ENCODE measurements around the gene TBL1X. TPM values are rescaled to one million over a fixed set of nuclear protein-coding genes. Genes with fewer than 3 reads are reported as not detected.
A peak's percentile ranks its signal among the peaks of the same experiment; 100 is the strongest.

Gene TBL1X
- total and polyA plus RNA-seq, 2 of the 4 experiments (the other 2 are of a cell fraction) = 16.2 to 20.8 TPM

DNA sequence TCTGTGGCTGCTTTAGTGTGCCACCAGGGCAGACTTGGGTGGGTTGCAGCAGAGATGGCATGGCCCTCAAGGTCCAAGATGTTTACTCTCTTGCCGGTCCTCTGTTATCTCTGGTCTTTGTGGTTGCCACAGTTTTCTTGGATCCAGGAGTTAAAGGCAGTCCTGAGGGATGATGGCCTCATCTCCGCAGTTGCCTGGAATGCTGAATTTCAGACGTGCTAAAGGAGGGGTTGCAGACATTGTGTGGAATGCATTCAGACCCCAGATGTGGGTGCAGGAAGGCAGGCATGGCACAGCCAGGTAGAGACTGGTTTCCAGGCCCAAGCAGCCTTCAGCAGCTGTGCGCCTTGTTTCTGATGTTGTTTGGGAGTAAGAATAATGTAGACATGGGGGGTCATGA lies 64.4 kb downstream of the TBL1X start:
- Histone ChIP-seq H2BK5ac (ENCODE audit: low read depth, low read length, poor library complexity, severe bottlenecking) (no peak overlapping the region), H3K9me3 (ENCODE audit: control insufficient read depth, insufficient read depth, low read length) (no peaks in the 10 kb centered on the region; the same call in 1 of the 2 replicates), H2AK9ac (replicated peaks; ENCODE audit: low read depth, low read length, poor library complexity) (no peak overlapping the region), H3K9me1 (ENCODE audit: insufficient read depth, low read length) (peaks cover 8% of the 10 kb centered on the region; the same call in 1 of the 2 replicates), H4K8ac (ENCODE audit: low read depth in 2 of 2, low read length in 2 of 2) (no peak overlapping the region), H2AK5ac (ENCODE audit: low read depth, low read length) (0 out of 2 replicates have a peak overlapping the region, but pooled peaks have one; percentile 15), H2AFZ (replicated peaks; ENCODE audit: low read length, poor library complexity) (no peak overlapping the region), H3K27me3 (ENCODE audit: control insufficient read depth, insufficient read depth, low read length) (no peaks in the 10 kb centered on the region), H4K20me1 (ENCODE audit: insufficient read depth, low read length) (peaks cover 32% of the 10 kb centered on the region), H3K14ac (replicated peaks; ENCODE audit: low read depth, low read length) (0 out of 2 replicates have a peak overlapping the region, but pooled peaks have one; percentile 15), H3K4me2 (ENCODE audit: low read depth, low read length) (no peak overlapping the region), H3K4ac (ENCODE audit: low read depth, low read length) (0 out of 2 replicates have a peak overlapping the region, but pooled peaks have one; percentile 13), H3K18ac (ENCODE audit: low read depth, low read length) (no peak overlapping the region), H2BK15ac (ENCODE audit: low read depth, low read length) (no peak overlapping the region), H4K5ac (ENCODE audit: low read depth, low read length) (no peak overlapping the region), H3K23ac (ENCODE audit: low read depth, low read length) (no peak overlapping the region), H2BK120ac (ENCODE audit: low read depth, low read length) (no peak overlapping the region), H3K56ac (ENCODE audit: extremely low read depth, insufficient read depth, low read length) (no peak overlapping the region), H3K4me3 (ENCODE audit: insufficient read depth, low read depth, low read length) (no peak overlapping the region), H3K27ac (ENCODE audit: insufficient read depth, low read length) (no peak overlapping the region; the same call in 1 of the 2 replicates), H3K9ac (ENCODE audit: low read depth, low read length) (no peak overlapping the region), H3K79me1 (ENCODE audit: low read depth in 1 of 2, low read length in 2 of 2) (peaks cover 19 to 69% of the 10 kb centered on the region in 2 experiments), H4K91ac (ENCODE audit: insufficient read depth, low read depth, low read length) (no peak overlapping the region), H3K36me3 (ENCODE audit: control insufficient read depth, insufficient read depth, low read length) (no peaks in the 10 kb centered on the region), H2BK20ac (ENCODE audit: low read depth, low read length) (no peak overlapping the region), H3K4me1 (ENCODE audit: control insufficient read depth, insufficient read depth, low read length) (peaks cover 24% of the 10 kb centered on the region)
- ATAC-seq (ENCODE audit: low read depth) = no peak
- 45% methylated on average over 3 of the region's 4 CpGs; no CpG with 5 or more reads in 1 of the 2 experiments for WGBS, 2 experiments (ENCODE audit: extremely low coverage in 2 of 2, insufficient read length in 1 of 2)
- BruUV-seq (replicated peaks) = no TSS peak
- in situ Hi-C loops (cut with MboI; ENCODE audit: low sequenced_read_pairs) (no loop called here), dilution Hi-C loops (cut with HindIII; ENCODE audit: low sequenced_read_pairs, unreplicated experiment) (no loop called here), intact Hi-C loops (cut with micrococcal nuclease) (no loop called here)
- ChIA-PET POLR2A (ENCODE audit: unreplicated experiment) (no interaction called here), CTCF (no interaction called here)
- DNase-seq = no peak
- no peak for TF ChIP-seq USF2 (IDR thresholded peaks at IDR 0.05; ENCODE audit: low read depth, low read length)
- TF ChIP-seq FOS (IDR thresholded peaks at IDR 0.05; ENCODE audit: low read depth, low read length) = no peak
- TF ChIP-seq RFX5 (IDR thresholded peaks at IDR 0.05; ENCODE audit: low read depth, low read length) = no peak
- TF ChIP-seq MXI1 (IDR thresholded peaks at IDR 0.05; ENCODE audit: borderline replicate concordance, low read depth, low read length) = no peak
- no peak for TF ChIP-seq CTCF (conservative IDR thresholded peaks at IDR 0.05; ENCODE audit: low read depth, low read length)
- TF ChIP-seq SMC3 (IDR thresholded peaks at IDR 0.05; ENCODE audit: low read depth, low read length) = no peak
- TF ChIP-seq CEBPB (IDR thresholded peaks at IDR 0.05; ENCODE audit: low read depth, low read length) = no peak
- TF ChIP-seq MAFK (IDR thresholded peaks at IDR 0.05; ENCODE audit: low read depth, low read length) = no peak
- no peak for TF ChIP-seq RAD21 (IDR thresholded peaks at IDR 0.05; ENCODE audit: low read length)
- no peak for TF ChIP-seq NFE2L2 (IDR thresholded peaks at IDR 0.05; ENCODE audit: low read depth, low read length)
- no peak for TF ChIP-seq POLR2A (IDR thresholded peaks at IDR 0.05; ENCODE audit: low read depth, low read length)
- no peak for TF ChIP-seq CHD1 (IDR thresholded peaks at IDR 0.05; ENCODE audit: low read depth, low read length)
- TF ChIP-seq MAZ (IDR thresholded peaks at IDR 0.05; ENCODE audit: borderline replicate concordance, low read depth, low read length) = no peak
- TF ChIP-seq, protein P1, sequence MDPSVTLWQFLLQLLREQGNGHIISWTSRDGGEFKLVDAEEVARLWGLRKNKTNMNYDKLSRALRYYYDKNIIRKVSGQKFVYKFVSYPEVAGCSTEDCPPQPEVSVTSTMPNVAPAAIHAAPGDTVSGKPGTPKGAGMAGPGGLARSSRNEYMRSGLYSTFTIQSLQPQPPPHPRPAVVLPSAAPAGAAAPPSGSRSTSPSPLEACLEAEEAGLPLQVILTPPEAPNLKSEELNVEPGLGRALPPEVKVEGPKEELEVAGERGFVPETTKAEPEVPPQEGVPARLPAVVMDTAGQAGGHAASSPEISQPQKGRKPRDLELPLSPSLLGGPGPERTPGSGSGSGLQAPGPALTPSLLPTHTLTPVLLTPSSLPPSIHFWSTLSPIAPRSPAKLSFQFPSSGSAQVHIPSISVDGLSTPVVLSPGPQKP (IDR thresholded peaks at IDR 0.05; ENCODE audit: borderline replicate concordance, low read depth, low read length) = no peak
- TF ChIP-seq RCOR1 (IDR thresholded peaks at IDR 0.05; ENCODE audit: insufficient replicate concordance, low read length) = no peak
- TF ChIP-seq BHLHE40 (IDR thresholded peaks at IDR 0.05; ENCODE audit: low read depth, low read length) = no peak

Data from IMR-90 (cell line).